SK-N-SH treated with all-trans-retinoic acid at 6 μM for 48 hours (cell line): ENCODE results near the gene NPBWR2.

Experiments
- CSDC2 ChIP-seq: fragments of 250-450 bp; sonication (Bioruptor Pico); IDR thresholded peaks from 2 replicates; pipeline ENCODE4 v1.5.0; 2020; ENCODE audit warnings: mild to moderate bottlenecking, moderate library complexity
- ESRRG ChIP-seq: fragments of 250-450 bp; sonication (Bioruptor Pico); IDR thresholded peaks from 2 replicates; pipeline ENCODE4 v1.6.1; 2021; ENCODE audit warnings: mild to moderate bottlenecking
- GLIS3 ChIP-seq: fragments of 250-450 bp; sonication (Bioruptor Pico); IDR thresholded peaks from 2 replicates; pipeline ENCODE4 v1.5.0; 2020; ENCODE audit warnings: mild to moderate bottlenecking, moderate library complexity
- OSR1 ChIP-seq: fragments of 250-450 bp; sonication (Bioruptor Pico); IDR thresholded peaks from 2 replicates; pipeline ENCODE4 v1.8.0; 2022; ENCODE audit warnings: moderate library complexity, mild to moderate bottlenecking, inconsistent platforms
- PPARA ChIP-seq: fragments of 250-450 bp; sonication (Bioruptor Pico); IDR thresholded peaks from 2 replicates; pipeline ENCODE4 v1.5.0; 2020; ENCODE audit warnings: mild to moderate bottlenecking, borderline replicate concordance
- RARB ChIP-seq: fragments of 250-450 bp; sonication (Bioruptor Pico); IDR thresholded peaks from 2 replicates; pipeline ENCODE4 v1.8.0; 2021; ENCODE audit warnings: mild to moderate bottlenecking, moderate library complexity
- ZFP3 ChIP-seq: fragments of 250-450 bp; sonication (Bioruptor Pico); IDR thresholded peaks from 2 replicates; pipeline ENCODE4 v1.5.0; 2020; ENCODE audit warnings: mild to moderate bottlenecking, moderate library complexity
- ZFP30 ChIP-seq: fragments of 450-650 bp; formaldehyde crosslinking; IDR thresholded peaks from 2 replicates; pipeline ENCODE4 v1.5.0; 2022; ENCODE audit warnings: mild to moderate bottlenecking, moderate library complexity
- ZNF8 ChIP-seq: fragments of 450-650 bp; formaldehyde crosslinking; IDR thresholded peaks from 2 replicates; pipeline ENCODE4 v1.5.0; 2020; ENCODE audit warnings: mild to moderate bottlenecking, moderate library complexity
- TF ChIP-seq, protein P1 (sequence below): fragments of 250-450 bp; sonication (Bioruptor Pico); IDR thresholded peaks from 2 replicates; pipeline ENCODE4 v1.5.1; 2020; ENCODE audit warnings: low read depth, mild to moderate bottlenecking, moderate library complexity
- TF ChIP-seq, protein P2 (sequence below): fragments of 250-450 bp; sonication (Bioruptor Pico); IDR thresholded peaks from 2 replicates; pipeline ENCODE4 v1.8.0; 2021; ENCODE audit warnings: low read depth, mild to moderate bottlenecking, moderate library complexity, borderline replicate concordance

- TF ChIP-seq ZFP3 (CRISPR knock-in tag) (no peak), ZFP30 (CRISPR knock-in tag) (no peak), CSDC2 (no peak), PPARA (CRISPR knock-in tag) (no peak), RARB (CRISPR knock-in tag) (no peak), ZNF8 (CRISPR knock-in tag) (no peak), ESRRG (no peak), OSR1 (CRISPR knock-in tag) (no peak), GLIS3 (CRISPR knock-in tag) (no peak)
- TF ChIP-seq, protein P1, sequence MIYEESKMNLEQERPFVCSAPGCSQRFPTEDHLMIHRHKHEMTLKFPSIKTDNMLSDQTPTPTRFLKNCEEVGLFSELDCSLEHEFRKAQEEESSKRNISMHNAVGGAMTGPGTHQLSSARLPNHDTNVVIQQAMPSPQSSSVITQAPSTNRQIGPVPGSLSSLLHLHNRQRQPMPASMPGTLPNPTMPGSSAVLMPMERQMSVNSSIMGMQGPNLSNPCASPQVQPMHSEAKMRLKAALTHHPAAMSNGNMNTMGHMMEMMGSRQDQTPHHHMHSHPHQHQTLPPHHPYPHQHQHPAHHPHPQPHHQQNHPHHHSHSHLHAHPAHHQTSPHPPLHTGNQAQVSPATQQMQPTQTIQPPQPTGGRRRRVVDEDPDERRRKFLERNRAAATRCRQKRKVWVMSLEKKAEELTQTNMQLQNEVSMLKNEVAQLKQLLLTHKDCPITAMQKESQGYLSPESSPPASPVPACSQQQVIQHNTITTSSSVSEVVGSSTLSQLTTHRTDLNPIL (CRISPR knock-in tag), result no peak
- TF ChIP-seq, protein P2, sequence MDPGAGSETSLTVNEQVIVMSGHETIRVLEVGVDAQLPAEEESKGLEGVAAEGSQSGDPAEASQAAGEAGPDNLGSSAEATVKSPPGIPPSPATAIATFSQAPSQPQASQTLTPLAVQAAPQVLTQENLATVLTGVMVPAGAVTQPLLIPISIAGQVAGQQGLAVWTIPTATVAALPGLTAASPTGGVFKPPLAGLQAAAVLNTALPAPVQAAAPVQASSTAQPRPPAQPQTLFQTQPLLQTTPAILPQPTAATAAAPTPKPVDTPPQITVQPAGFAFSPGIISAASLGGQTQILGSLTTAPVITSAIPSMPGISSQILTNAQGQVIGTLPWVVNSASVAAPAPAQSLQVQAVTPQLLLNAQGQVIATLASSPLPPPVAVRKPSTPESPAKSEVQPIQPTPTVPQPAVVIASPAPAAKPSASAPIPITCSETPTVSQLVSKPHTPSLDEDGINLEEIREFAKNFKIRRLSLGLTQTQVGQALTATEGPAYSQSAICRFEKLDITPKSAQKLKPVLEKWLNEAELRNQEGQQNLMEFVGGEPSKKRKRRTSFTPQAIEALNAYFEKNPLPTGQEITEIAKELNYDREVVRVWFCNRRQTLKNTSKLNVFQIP (CRISPR knock-in tag), result no peak
Observed at GRCh38 chr20:64106981-64107735, at the start of gene NPBWR2.
